H9 (cell line): ENCODE measurements around the gene CXCR4. TPM values are rescaled to one million over a fixed set of nuclear protein-coding genes. Genes with fewer than 3 reads are reported as not detected.

Experiments used
- DNase-seq: peaks from one replicate; pipeline ENCODE4 v3.0.0-alpha.2; 2017
- H2AFZ ChIP-seq: one replicate; pipeline ENCODE4 v1.6.1; 2013; ENCODE audit warnings: mild to moderate bottlenecking, low read length, control low read depth, moderate library complexity
- H2AK5ac ChIP-seq: 2 replicates; pipeline ENCODE4 v1.6.1; 2013; ENCODE audit warnings: low read length, control low read depth, mixed read lengths; ENCODE audit not compliant: insufficient read length
- H2BK120ac ChIP-seq: one replicate; pipeline ENCODE4 v1.6.1; 2013; ENCODE audit warnings: low read depth, mild to moderate bottlenecking, low read length, control low read depth, inconsistent platforms; ENCODE audit not compliant: poor library complexity, severe bottlenecking
- H2BK12ac ChIP-seq: 2 replicates; pipeline ENCODE4 v1.6.1; 2013; ENCODE audit warnings: low read length, control low read depth, mixed read lengths, low read depth; ENCODE audit not compliant: insufficient read length
- H2BK15ac ChIP-seq: 2 replicates; pipeline ENCODE4 v1.6.1; 2013; ENCODE audit warnings: low read depth, low read length, control low read depth
- H2BK20ac ChIP-seq: one replicate; pipeline ENCODE4 v1.6.1; 2013; ENCODE audit warnings: low read depth, mild to moderate bottlenecking, low read length, control low read depth, inconsistent platforms; ENCODE audit not compliant: poor library complexity, severe bottlenecking
- H2BK5ac ChIP-seq: 2 replicates; pipeline ENCODE4 v1.6.1; 2013; ENCODE audit warnings: low read length, control low read depth, mixed read lengths; ENCODE audit not compliant: insufficient read length
- H3K14ac ChIP-seq: 2 replicates; pipeline ENCODE4 v1.6.1; 2013; ENCODE audit warnings: low read length, control low read depth; ENCODE audit not compliant: insufficient read depth
- H3K18ac ChIP-seq: 2 replicates; pipeline ENCODE4 v1.6.1; 2013; ENCODE audit warnings: low read depth, mild to moderate bottlenecking, mixed read lengths, low read length, control low read depth; ENCODE audit not compliant: insufficient read length
- H3K23ac ChIP-seq: 2 replicates; pipeline ENCODE4 v1.6.1; 2013; ENCODE audit warnings: low read length, control low read depth, mixed read lengths, low read depth; ENCODE audit not compliant: insufficient read length
- H3K23me2 ChIP-seq: 2 replicates; pipeline ENCODE4 v1.6.1; 2013; ENCODE audit warnings: low read depth, mild to moderate bottlenecking, mixed read lengths, low read length, control low read depth; ENCODE audit not compliant: insufficient read length, poor library complexity, severe bottlenecking
- H3K27ac ChIP-seq: 2 replicates; pipeline ENCODE4 v1.5.1; 2013; ENCODE audit warnings: low read length, control low read depth, mixed read lengths, low read depth; ENCODE audit not compliant: insufficient read length
- H3K27me3 ChIP-seq: 2 replicates; pipeline ENCODE4 v1.6.1; 2013; ENCODE audit warnings: low read length, control low read depth, inconsistent platforms; ENCODE audit not compliant: insufficient read depth
- H3K4ac ChIP-seq: 2 replicates; pipeline ENCODE4 v1.6.1; 2013; ENCODE audit warnings: low read depth, mild to moderate bottlenecking, control low read depth, inconsistent platforms, low read length, moderate library complexity
- H3K4me1 ChIP-seq: 2 replicates; pipeline ENCODE4 v1.6.1; 2013; ENCODE audit warnings: low read length, control low read depth, inconsistent platforms; ENCODE audit not compliant: insufficient read depth
- H3K4me2 ChIP-seq: 2 replicates; pipeline ENCODE4 v1.6.1; 2013; ENCODE audit warnings: low read length, control low read depth, mixed read lengths; ENCODE audit not compliant: insufficient read length, insufficient read depth
- H3K56ac ChIP-seq: 2 replicates; pipeline ENCODE4 v1.6.1; 2013; ENCODE audit warnings: low read depth, mild to moderate bottlenecking, mixed read lengths, low read length, control low read depth; ENCODE audit not compliant: insufficient read length
- H3K79me1 ChIP-seq: 2 replicates; pipeline ENCODE4 v1.6.1; 2013; ENCODE audit warnings: low read depth, mild to moderate bottlenecking, moderate library complexity, low read length, control low read depth, inconsistent platforms; ENCODE audit not compliant: insufficient read depth, poor library complexity, severe bottlenecking
- H3K79me2 ChIP-seq: 2 replicates; pipeline ENCODE4 v1.6.1; 2013; ENCODE audit warnings: low read length, control low read depth, inconsistent platforms; ENCODE audit not compliant: insufficient read depth
- H3K9ac ChIP-seq: 2 replicates; pipeline ENCODE4 v1.6.1; 2013; ENCODE audit warnings: low read length, control low read depth, mixed read lengths; ENCODE audit not compliant: insufficient read length; ENCODE audit errors: extremely low read depth
- H3K9me3 ChIP-seq: one replicate; pipeline ENCODE4 v1.6.1; 2013; ENCODE audit warnings: low read depth, low read length, inconsistent platforms; ENCODE audit not compliant: control insufficient read depth
- H3T11ph ChIP-seq: one replicate; pipeline ENCODE4 v1.6.1; 2013; ENCODE audit warnings: mild to moderate bottlenecking, low read length, control low read depth, inconsistent platforms
- H4K20me1 ChIP-seq: one replicate; pipeline ENCODE4 v1.6.1; 2013; ENCODE audit not compliant: control insufficient read depth, insufficient read length, insufficient read depth
- H4K5ac ChIP-seq: 2 replicates; pipeline ENCODE4 v1.6.1; 2013; ENCODE audit warnings: low read depth, mild to moderate bottlenecking, mixed read lengths, low read length, control low read depth; ENCODE audit not compliant: insufficient read length
- H4K8ac ChIP-seq: replicated peaks from 2 replicates; pipeline ENCODE4 v1.6.1; 2013; ENCODE audit warnings: low read length, control low read depth, mixed read lengths, low read depth; ENCODE audit not compliant: insufficient read length
- H4K91ac ChIP-seq: 2 replicates; pipeline ENCODE4 v1.6.1; 2013; ENCODE audit warnings: low read depth, mild to moderate bottlenecking, moderate library complexity, mixed read lengths, low read length, control low read depth; ENCODE audit not compliant: insufficient read length
- H3K27ac Mint-ChIP-seq, 3 experiments: 2 replicates in 2 of 3; 3 replicates in 1 of 3; pipeline ENCODE4 v1.8.0; 2020 to 2021; ENCODE audit warnings: mixed read lengths in 3 of 3, mild to moderate bottlenecking in 1 of 3, moderate library complexity in 1 of 3
- H3K27me3 Mint-ChIP-seq: 2 replicates; pipeline ENCODE4 v1.8.0; 2021; ENCODE audit warnings: low read depth, mild to moderate bottlenecking, moderate library complexity, mixed read lengths
- H3K36me3 Mint-ChIP-seq, 3 experiments: 2 replicates in 2 of 3; 3 replicates in 1 of 3; pipeline ENCODE4 v1.8.0; 2020 to 2021; ENCODE audit warnings: low read depth in 3 of 3, mixed read lengths in 3 of 3; ENCODE audit not compliant: insufficient read depth in 1 of 3
- H3K4me1 Mint-ChIP-seq, 2 experiments: 2 replicates each; pipeline ENCODE4 v1.8.0; 2020; ENCODE audit warnings: mixed read lengths in 2 of 2
- H3K4me3 Mint-ChIP-seq, 2 experiments: 2 replicates in 1 of 2; 3 replicates in 1 of 2; pipeline ENCODE4 v1.8.0; 2020 to 2021; ENCODE audit warnings: mild to moderate bottlenecking in 2 of 2, mixed read lengths in 2 of 2, moderate library complexity in 1 of 2
- H3K9me3 Mint-ChIP-seq, 2 experiments: 2 replicates in 1 of 2; 3 replicates in 1 of 2; pipeline ENCODE4 v1.8.0; 2020; ENCODE audit warnings: mild to moderate bottlenecking in 2 of 2, mixed read lengths in 2 of 2, moderate library complexity in 1 of 2
- WGBS: extraction: QIAGEN DNeasy Blood & Tissue Kit; methylation state at CpG from one replicate; pipeline ENCODE4 v1.1.7; 2013; ENCODE audit warnings: missing lambda C conversion rate, low lambda C conversion rate, mixed read lengths; ENCODE audit not compliant: insufficient read length; ENCODE audit errors: extremely low coverage; 5-methylcytosine and 5-hydroxymethylcytosine counted together
- total RNA-seq: library from RNA; stranded (reverse); gene quantifications from 2 replicates; pipeline ENCODE4 v1.2.1, GENCODE V29; 2021
- TF ChIP-seq, protein P1 (sequence below): fragments of 200-600 bp; sonication (generic); conservative IDR thresholded peaks from 3 replicates; pipeline ENCODE4 v1.8.0; 2021; ENCODE audit warnings: antibody characterized with exemption, mild to moderate bottlenecking

Gene CXCR4
- total RNA-seq, 1 experiment from 2014 or later, result 1.0 TPM

DNA sequence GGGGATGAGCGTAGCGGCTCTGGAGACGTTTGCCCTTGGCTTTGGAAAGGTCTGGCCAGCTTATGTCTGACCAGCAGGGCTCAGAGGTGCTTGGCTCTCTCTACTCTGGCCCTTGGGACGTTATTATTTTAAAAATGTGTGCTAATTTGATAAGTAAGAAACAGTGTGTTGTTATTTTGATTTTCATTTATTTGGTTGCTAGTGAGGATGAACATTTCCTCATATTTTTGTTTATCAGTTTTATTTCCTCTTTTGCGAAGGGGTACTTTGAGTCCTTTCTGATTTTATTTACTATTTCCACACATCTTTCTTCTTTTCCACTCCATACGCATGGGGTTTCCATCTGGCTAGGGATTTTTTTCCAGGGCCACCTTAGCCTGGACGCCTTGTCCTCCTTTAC lies 11.4 kb downstream of the CXCR4 start:
- Histone ChIP-seq H3K56ac (no peak overlapping the region), H2AK5ac (no peak overlapping the region), H3K23ac (no peak overlapping the region), H4K8ac (no peak overlapping the region), H2BK15ac (no peak overlapping the region), H2BK12ac (no peak overlapping the region), H3K4me1 (no peaks in the 10 kb centered on the region), H3K9ac (no peak overlapping the region), H3K18ac (no peak overlapping the region), H4K5ac (no peak overlapping the region), H4K20me1 (no peaks in the 10 kb centered on the region), H3K79me2 (no peaks in the 10 kb centered on the region), H3K23me2 (no peaks in the 10 kb centered on the region), H2BK5ac (no peak overlapping the region), H3K14ac (no peak overlapping the region), H3T11ph (no peak overlapping the region), H2BK20ac (no peak overlapping the region), H4K91ac (no peak overlapping the region), H3K79me1 (no peaks in the 10 kb centered on the region), H3K9me3 (no peaks in the 10 kb centered on the region), H2AFZ (no peak overlapping the region), H3K27me3 (no peaks in the 10 kb centered on the region), H3K27ac (no peak overlapping the region), H3K4ac (no peak overlapping the region), H2BK120ac (no peak overlapping the region), H3K4me2 (no peak overlapping the region)
- Mint-ChIP-seq H3K27me3 (peaks cover 2% of the 10 kb centered on the region; the same call in 1 of the 2 replicates), H3K4me3 (no peak overlapping the region), H3K27ac (no peak overlapping the region), H3K9me3 (no peaks in the 10 kb centered on the region), H3K4me1 (no peaks in the 10 kb centered on the region; a peak in 2 of 4 replicates), H3K36me3 (no peaks in the 10 kb centered on the region)
- TF ChIP-seq, protein P1, sequence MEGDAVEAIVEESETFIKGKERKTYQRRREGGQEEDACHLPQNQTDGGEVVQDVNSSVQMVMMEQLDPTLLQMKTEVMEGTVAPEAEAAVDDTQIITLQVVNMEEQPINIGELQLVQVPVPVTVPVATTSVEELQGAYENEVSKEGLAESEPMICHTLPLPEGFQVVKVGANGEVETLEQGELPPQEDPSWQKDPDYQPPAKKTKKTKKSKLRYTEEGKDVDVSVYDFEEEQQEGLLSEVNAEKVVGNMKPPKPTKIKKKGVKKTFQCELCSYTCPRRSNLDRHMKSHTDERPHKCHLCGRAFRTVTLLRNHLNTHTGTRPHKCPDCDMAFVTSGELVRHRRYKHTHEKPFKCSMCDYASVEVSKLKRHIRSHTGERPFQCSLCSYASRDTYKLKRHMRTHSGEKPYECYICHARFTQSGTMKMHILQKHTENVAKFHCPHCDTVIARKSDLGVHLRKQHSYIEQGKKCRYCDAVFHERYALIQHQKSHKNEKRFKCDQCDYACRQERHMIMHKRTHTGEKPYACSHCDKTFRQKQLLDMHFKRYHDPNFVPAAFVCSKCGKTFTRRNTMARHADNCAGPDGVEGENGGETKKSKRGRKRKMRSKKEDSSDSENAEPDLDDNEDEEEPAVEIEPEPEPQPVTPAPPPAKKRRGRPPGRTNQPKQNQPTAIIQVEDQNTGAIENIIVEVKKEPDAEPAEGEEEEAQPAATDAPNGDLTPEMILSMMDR, result no peak
- DNase-seq, result no peak
- no CpG with 5 or more reads among the region's 7 CpGs for WGBS
